ENCODE results near the gene S100A6.
A peak's percentile ranks its signal among the peaks of the same experiment; 100 is the strongest.
"Not testable (repeated sequence)": the region's sequence is repeated elsewhere in the genome, so short reads cannot be mapped to it uniquely, and the experiment has no call there.

Gene S100A6

GRCh38 chr1:153563483-153563901, 27.7 kb upstream of the S100A6 start:
- no peak for DNase-seq

DNA sequence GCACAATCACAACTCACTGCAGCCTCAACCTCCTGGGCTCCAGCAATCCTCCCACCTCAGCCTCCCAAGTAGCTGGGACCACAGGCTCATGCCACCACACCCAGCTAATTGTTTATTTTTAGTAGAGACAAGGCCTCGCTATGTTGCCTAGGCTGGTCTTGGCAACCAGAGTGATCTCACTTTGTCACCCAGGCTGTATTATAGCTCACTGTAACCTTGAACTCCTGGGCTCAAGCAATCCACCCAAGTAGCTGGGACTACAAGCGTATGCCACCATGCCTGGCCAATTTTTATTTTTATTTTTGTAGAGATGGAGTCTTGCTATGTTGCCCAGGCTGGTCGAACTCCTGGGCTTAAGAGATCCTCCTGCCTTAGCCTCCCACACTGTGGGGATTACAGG, 26.2 kb upstream of the S100A6 start:
- DNase-seq, result not testable (repeated sequence)

DNA sequence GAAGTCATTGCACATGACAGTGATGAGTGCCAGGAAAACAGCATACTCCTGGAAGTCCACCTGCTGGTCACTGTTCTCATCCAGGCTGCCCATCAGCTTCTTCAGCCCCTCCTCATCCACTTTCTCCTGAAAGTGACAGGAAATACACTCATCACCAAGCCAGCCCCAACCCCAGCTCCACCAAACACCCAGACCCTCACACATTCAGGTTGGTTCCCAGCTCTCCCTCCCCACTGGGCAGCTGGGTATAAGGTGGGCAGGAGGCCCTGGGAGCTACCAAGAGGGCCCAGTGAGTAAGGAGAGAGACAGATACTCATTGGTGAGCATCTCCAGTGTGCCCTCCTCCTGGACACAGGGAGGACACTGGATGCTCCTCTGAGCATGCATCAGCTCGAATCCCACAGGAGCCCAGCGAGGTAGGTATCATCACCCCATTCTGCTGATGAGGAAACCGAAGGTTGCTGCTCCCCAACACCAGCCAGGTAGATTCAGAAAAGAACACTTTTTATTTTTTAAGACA, 25.7 kb upstream of the S100A6 start:
- no peak for DNase-seq

GRCh38 chr1:153560771-153561465, 25.1 kb upstream of the S100A6 start:
- DNase-seq, result no peak

DNA sequence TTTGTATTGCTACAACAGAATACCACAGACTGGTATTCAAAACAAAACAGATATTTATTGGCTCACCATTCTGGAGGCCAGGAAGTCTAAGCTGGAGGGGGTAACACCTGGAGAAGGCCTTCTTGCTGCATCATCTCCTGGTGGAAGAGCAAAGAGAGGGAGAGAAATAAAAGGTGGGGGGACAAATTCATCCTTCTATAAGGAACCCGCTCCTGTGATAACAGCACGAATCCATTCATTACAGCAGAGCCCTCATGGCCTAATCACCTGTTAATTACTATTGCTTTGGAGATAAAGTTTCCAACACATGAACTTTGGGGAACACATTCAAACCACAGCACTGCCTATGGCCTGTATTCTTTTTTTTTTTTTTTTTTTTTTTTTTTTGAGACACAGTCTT, 24.4 kb upstream of the S100A6 start:
- DNase-seq, result no peak

- no peak for DNase-seq
Observed at GRCh38 chr1:153557877-153558276, 22.1 kb upstream of the S100A6 start.

- DNase-seq, result no peak
Observed at GRCh38 chr1:153556348-153556747, 20.6 kb upstream of the S100A6 start.

GRCh38 chr1:153553830-153554541, 18.2 kb upstream of the S100A6 start:
- DNase-seq, result no peak

- DNase-seq, result no peak
Observed at GRCh38 chr1:153553096-153553495, 17.3 kb upstream of the S100A6 start.

DNA sequence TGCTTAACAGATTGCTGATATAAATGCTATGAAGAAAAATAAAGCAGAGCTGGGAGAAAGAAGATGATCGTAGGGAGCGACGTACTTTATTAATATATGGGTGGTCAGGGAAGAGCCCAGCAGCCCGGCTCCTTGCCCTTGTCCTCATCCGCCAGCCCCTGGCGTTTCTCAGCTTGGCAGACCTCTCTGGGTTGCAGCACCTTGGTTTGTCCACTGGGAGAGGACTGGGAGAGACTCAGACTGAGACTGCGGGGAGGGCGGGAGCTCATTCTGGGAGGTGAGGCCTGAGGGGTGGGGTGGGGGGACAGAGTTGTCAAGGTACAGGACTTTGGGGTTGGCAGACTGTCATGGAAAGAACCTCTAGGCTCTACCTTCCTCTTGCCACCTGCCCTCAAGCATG, 16.5 kb upstream of the S100A6 start:
- no peak for DNase-seq

DNA sequence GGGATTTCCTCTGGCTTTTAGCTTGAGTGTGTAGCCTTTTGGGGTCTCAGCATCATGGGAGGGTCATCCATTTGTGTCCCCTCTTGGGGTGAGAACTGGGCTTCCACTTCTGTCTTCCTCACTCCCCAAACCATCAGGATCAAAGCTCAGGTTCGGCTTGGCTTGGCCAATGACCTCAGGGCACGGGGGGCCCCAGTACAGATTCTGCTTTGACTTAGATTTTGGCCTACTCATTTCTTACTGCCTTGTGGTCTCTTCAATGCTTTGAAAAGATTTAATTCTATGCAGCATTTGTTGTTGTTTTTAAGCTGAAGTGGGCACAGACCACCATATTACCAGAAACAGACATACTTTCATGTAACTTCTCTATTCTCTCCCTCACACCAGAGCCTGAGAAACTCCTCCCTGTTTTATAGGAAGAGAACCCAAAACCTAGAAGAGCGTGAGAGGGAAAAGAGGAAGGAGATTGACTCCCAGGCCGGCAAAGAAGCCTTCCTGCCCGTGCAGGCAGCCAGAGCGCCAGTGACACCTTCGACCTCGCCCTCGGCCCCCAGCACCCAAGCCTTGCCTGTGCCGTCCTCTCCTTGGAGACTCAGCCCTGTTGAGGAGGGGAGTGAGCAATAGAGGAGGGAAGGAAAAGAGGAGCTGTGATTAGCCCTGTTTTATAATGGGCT, 15.2 kb upstream of the S100A6 start:
- DNase-seq, result peak in 1 of 2 donors; percentile 24

DNA sequence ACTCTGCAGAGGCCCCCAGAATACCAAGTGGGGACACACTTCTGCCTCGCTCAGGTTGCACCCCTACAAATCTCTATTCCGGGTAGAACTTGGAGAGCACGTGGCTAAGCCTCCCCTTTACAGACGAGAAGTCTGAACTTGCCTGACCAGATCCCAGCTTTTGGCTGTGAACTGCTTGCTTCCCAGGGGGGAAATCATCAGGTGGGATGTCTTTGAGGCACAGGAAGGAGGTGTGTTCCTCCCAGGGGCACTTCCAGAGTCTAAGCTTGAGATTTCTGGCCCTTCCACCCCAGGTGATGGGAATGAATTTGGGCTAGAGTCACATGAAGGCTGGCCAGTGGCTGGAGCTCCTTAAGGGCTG, 14.6 kb upstream of the S100A6 start:
- DNase-seq, result no peak

DNA sequence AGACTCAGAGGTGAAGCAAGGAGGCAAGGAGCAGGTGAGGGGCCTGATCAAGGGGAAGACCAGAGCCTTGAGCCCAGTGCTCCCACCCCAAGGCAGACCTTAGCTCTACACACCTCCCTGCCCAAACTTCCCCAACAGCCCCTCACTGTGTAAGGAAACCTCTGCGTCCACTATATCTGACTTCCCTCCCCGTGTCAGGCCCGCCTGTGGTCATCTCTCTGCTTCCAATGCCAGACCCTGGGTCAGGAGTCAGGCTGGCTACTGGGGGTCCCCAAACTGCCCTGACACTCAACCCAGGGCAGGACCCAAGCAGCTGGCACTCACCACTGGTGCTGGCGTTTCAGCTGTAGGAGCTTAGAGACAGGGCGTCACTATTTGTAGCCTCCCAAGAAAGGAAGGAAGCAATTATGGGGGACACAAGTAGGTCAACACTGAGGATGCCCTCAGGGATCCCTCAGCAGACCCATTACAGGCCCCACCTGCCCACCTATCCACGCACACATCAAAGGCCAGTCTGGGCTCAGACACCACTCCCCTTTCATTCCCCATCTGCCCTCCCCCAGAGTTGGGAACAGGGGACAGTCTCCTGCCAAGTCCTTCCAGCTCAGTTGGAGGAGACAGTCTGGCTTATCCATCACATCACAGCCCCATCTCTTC, 14.1 kb upstream of the S100A6 start:
- no peak for DNase-seq

DNA sequence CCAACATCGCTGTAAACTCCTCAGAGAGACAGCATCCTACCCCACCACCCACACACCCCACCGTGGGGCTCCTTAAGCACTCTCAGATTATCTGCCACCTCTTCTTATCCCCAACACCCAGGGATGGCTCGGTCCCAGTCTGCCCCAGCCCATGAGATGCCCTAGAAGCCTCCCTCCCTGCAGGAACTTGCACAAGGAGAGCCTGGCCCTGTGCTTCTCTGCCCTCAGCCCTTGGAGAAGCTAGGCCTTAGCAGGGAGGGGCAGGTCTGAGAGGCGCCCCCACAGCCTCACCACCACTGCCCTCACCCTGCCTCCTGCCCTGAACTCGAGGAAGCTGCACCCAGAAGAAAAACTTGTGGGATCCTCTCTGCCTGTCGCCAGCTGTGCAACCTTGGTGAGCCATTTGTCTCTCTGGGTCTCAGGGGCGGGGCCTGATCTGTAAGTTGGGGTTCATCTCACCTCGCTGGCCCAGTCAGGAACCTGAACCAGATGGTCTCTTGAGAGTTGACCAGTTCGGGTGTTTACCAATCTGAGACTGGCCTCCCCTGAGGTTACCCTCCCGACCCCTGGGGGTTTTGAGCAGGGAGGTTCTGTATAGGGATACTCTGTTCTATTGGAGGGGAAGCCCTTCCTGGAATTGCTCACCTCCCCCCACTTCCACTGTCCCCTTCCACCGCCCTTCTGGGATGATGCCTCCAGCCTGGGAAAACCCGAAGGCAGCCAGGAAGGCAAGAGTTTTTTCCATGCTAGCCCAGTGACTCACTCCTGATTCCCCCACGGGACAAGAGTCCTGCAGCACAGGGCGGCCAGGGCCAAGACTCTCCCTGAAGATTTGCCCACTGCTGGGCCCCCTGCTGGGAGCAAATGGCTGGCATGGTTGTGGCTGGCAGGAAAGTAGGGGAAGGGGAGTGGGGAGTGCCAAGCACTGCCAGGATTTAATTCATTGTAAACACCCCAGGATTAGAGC, 13.2 kb upstream of the S100A6 start, which contains the start of gene S100A3:
TSS of gene S100A3 (minus strand) at position 537 of the 967 bp plus-strand sequence. CDS start 773 bp downstream, outside the sequence.
- no peak for DNase-seq

- no peak for DNase-seq
Observed at GRCh38 chr1:153547560-153548551, 12.1 kb upstream of the S100A6 start.

DNA sequence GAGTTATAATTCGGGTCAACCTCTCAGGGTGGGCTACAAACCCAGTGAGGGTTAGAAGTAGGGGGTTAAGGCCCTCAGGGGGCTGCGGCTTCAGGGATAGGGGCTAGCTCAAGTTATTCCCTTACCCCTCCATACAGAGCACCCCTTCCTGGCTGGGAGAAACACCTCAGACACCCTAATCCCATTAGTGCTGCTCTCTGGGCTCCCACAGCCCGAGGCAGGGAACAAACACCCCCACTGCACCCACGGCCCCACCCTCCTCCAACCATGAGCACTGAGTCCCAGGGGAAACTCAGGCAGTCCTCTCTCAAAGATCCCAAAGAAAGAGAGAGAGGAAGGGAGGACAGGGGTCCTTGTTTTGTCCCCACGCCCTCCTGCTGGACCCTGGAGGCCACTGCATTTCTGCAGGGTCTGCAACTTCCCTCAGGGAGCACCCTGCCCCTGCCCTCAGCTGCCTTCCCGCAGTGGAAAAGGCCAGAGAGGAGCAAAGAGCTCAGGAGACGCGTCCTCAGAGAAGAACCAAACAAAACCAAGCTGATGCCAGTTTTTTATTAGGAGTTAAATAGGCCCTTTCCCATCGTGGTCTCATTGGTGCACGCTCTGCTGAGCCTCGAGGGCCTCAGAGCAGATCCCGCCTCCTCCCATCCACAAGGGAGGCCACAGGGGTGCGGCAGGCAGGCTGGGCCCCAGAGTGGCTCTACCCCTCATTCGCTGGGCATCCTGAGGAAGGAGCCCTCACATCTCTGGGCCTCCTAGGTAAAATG, 11.2 kb upstream of the S100A6 start:
- no peak for DNase-seq

GRCh38 chr1:153546371-153546770, 10.6 kb upstream of the S100A6 start:
- DNase-seq, result no peak

- peak; percentile 83 to 90 for DNase-seq
Observed at GRCh38 chr1:153545067-153546055, 9.6 kb upstream of the S100A6 start, which contains the start of gene S100A4. S100A4 (minus strand) TSS chr1:153545806; CDS start chr1:153544794, 1,012 bp downstream.
